ENCODE data around the gene ARL5C.

ARL5C gene

GRCh38 chr17:39165841-39166349 lies at the start of gene ARL5C:
Gene ARL5C, minus strand, starts transcription at chr17:39166161. Its CDS starts 401 bp downstream, at chr17:39165760.
- no peak for DNase-seq

GRCh38 chr17:39213852-39214251 lies 47.9 kb upstream of the ARL5C start:
- DNase-seq, result no peak

- no peak for DNase-seq
Measured at GRCh38 chr17:39212841-39213480, 47.0 kb upstream of the ARL5C start.

- DNase-seq, result no peak
Measured at GRCh38 chr17:39212195-39212810, 46.3 kb upstream of the ARL5C start.

GRCh38 chr17:39210093-39210434 lies 44.1 kb upstream of the ARL5C start:
- DNase-seq, result no peak

- DNase-seq, result peak; percentile 71 to 80
Measured at GRCh38 chr17:39209317-39210092, 43.5 kb upstream of the ARL5C start.

GRCh38 chr17:39208893-39209292 lies 42.9 kb upstream of the ARL5C start:
- no peak for DNase-seq

- DNase-seq, result no peak
Measured at GRCh38 chr17:39208136-39208535, 42.2 kb upstream of the ARL5C start.

- no peak for DNase-seq
Measured at GRCh38 chr17:39205112-39205526, 39.2 kb upstream of the ARL5C start.

GRCh38 chr17:39204245-39204644 lies 38.3 kb upstream of the ARL5C start:
- no peak for DNase-seq

GRCh38 chr17:39200957-39201510 lies 35.1 kb upstream of the ARL5C start:
- DNase-seq, result no peak

- peak; percentile 75 for DNase-seq
Measured at GRCh38 chr17:39200070-39200879, 34.3 kb upstream of the ARL5C start, which contains the start of gene RPL19. Gene RPL19, plus strand, starts transcription at chr17:39200283. Its CDS starts 62 bp downstream, at chr17:39200345.

- DNase-seq, result peak; percentile 83 to 88
Measured at GRCh38 chr17:39199820-39200069, 33.8 kb upstream of the ARL5C start.

GRCh38 chr17:39198186-39198566 lies 32.2 kb upstream of the ARL5C start:
- no peak for DNase-seq

- DNase-seq, result peak; percentile 56 to 58
Measured at GRCh38 chr17:39197380-39198185, 31.6 kb upstream of the ARL5C start, which contains the start of gene CACNB1. Gene CACNB1, minus strand, starts transcription at chr17:39197669. Its CDS starts 174 bp downstream, at chr17:39197495.

GRCh38 chr17:39196808-39197291 lies 30.9 kb upstream of the ARL5C start:
- DNase-seq, result no peak

- no peak for DNase-seq
Measured at GRCh38 chr17:39196241-39196807, 30.4 kb upstream of the ARL5C start.

GRCh38 chr17:39195568-39196160 lies 29.7 kb upstream of the ARL5C start:
- no peak for DNase-seq

- DNase-seq, result no peak
Measured at GRCh38 chr17:39194985-39195524, 29.1 kb upstream of the ARL5C start.

All from activated CD4-positive, alpha-beta T cell treated with anti-CD3 and anti-CD28 coated beads, Interleukin-2, amount 50 U/mL, for 4 hours (primary cell).